Liver (tissue), 3 donors: ENCODE data around the gene GFRA4.

Experiments
- ATF3 ChIP-seq: IDR thresholded peaks from 2 replicates; pipeline ENCODE4 v1.6.1; 2016; ENCODE audit warnings: antibody characterized with exemption
- GABPA ChIP-seq, 2 donors: IDR thresholded peaks in 1 of 2; conservative IDR thresholded peaks in 1 of 2; 2 replicates each; pipeline ENCODE4 v1.6.1; 2016; ENCODE audit warnings: antibody characterized with exemption in 2 of 2, mild to moderate bottlenecking in 1 of 2, moderate library complexity in 1 of 2
- HNF4A ChIP-seq, 2 donors: conservative IDR thresholded peaks; 2 replicates each; pipeline ENCODE4 v1.6.1; 2016; ENCODE audit warnings: antibody characterized with exemption in 2 of 2, mild to moderate bottlenecking in 2 of 2
- HNF4G ChIP-seq: IDR thresholded peaks from 2 replicates; pipeline ENCODE4 v1.6.1; 2016; ENCODE audit warnings: antibody characterized with exemption
- JUND ChIP-seq, 2 donors: IDR thresholded peaks; 2 replicates each; pipeline ENCODE4 v1.6.1; 2016; ENCODE audit warnings: antibody characterized with exemption in 2 of 2
- RAD21 ChIP-seq, 2 donors: IDR thresholded peaks; 2 replicates each; pipeline ENCODE4 v1.6.1; 2016; ENCODE audit warnings: antibody characterized with exemption in 2 of 2, mild to moderate bottlenecking in 2 of 2
- RXRA ChIP-seq, 2 donors: IDR thresholded peaks; 2 replicates each; pipeline ENCODE4 v1.6.1; 2017 to 2018; ENCODE audit warnings: antibody characterized with exemption in 2 of 2, mild to moderate bottlenecking in 1 of 2
- SP1 ChIP-seq: IDR thresholded peaks from 2 replicates; pipeline ENCODE4 v1.6.1; 2018; ENCODE audit warnings: antibody characterized with exemption, mild to moderate bottlenecking
- TAF1 ChIP-seq: conservative IDR thresholded peaks from 2 replicates; pipeline ENCODE4 v1.6.1; 2016; ENCODE audit warnings: antibody characterized with exemption, mild to moderate bottlenecking
- YY1 ChIP-seq: IDR thresholded peaks from 2 replicates; pipeline ENCODE4 v1.6.1; 2016; ENCODE audit warnings: antibody characterized with exemption, mild to moderate bottlenecking
- TF ChIP-seq, protein P1 (sequence below): fragments of 150-350 bp; IDR thresholded peaks from 2 replicates; pipeline ENCODE4 v1.5.1; 2017; ENCODE audit warnings: improper control_type of control experiment, low read depth, low read length; ENCODE audit not compliant: missing input control
- donor health status: healthy.
- donor health status: healthy.

DNA sequence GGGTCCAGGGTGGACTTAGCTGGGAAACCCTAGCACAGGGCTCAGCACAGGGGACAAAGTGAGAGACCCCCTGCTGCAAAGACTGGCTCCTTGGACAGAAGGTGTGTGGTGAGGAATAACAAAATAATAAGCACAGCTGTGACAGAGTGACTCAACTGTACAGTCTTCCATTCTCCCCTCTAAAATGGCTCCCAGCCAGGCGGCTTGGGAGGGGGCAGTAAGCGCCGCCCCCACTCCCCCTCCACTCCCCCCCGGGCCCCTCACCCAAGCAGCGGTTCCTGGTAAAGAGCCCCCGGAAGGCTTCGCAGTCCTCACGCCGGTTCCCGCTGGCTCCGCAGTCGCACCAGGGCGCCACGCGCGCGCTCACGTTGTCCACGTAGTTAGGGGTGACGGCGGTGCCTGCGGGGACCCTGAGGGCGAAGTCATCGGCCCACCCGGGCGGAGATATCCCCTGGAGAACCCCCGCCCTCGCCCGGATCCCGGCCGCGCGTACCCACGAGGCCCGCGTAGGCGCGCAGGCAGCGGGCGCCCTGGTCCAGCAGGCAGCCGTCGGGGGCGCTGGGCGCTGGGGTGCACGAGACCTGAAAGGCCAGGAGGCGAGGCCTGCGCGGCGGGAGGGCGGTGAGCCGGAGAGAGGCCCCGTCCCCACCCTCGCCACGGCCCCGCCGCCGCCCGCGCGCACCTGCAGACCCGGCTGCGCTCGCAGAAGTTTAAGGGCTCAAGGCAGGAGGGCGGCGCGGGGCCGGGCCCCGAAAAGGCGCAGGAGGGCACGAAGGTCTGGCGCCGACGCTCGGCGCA, 2.7 kb downstream of the GFRA4 start:
- TF ChIP-seq, protein P1, sequence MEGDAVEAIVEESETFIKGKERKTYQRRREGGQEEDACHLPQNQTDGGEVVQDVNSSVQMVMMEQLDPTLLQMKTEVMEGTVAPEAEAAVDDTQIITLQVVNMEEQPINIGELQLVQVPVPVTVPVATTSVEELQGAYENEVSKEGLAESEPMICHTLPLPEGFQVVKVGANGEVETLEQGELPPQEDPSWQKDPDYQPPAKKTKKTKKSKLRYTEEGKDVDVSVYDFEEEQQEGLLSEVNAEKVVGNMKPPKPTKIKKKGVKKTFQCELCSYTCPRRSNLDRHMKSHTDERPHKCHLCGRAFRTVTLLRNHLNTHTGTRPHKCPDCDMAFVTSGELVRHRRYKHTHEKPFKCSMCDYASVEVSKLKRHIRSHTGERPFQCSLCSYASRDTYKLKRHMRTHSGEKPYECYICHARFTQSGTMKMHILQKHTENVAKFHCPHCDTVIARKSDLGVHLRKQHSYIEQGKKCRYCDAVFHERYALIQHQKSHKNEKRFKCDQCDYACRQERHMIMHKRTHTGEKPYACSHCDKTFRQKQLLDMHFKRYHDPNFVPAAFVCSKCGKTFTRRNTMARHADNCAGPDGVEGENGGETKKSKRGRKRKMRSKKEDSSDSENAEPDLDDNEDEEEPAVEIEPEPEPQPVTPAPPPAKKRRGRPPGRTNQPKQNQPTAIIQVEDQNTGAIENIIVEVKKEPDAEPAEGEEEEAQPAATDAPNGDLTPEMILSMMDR: no peak
- TF ChIP-seq HNF4G (no peak), SP1 (no peak), GABPA (IDR thresholded peaks at IDR 0.05 in 1 of 2, conservative IDR thresholded peaks at IDR 0.05 in 1 of 2) (no peak), RXRA (IDR thresholded peaks at IDR 0.05) (no peak), JUND (IDR thresholded peaks at IDR 0.05) (no peak), TAF1 (no peak), HNF4A (conservative IDR thresholded peaks at IDR 0.05) (no peak), RAD21 (IDR thresholded peaks at IDR 0.05) (no peak), ATF3 (no peak), YY1 (no peak)
